ENCODE data around the gene SFXN3.

Gene SFXN3

DNA sequence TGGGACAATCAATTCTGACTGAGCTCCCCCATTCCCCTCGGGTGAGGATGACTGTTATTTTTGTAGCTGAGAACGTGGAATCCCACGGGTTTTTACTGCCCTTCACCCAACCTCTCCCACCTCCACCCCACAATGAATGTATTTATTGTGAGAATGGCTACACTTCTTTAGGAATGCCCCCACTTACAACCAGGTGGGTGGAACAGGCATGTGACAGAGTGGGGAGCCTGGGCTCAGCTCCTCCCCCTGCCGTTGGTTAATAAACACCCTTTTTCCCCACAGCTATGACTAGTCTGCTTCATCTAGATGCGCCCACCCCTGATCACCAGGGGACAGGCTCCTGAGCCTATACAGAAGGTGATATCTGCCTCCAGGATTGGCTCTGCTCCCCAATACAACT, 45.7 kb upstream of the SFXN3 start:
- ATAC-seq (ENCODE audit: low read depth) (no peak), DNase-seq (ENCODE audit: low spot score) (no peak)
- peaks cover 32% of the 10 kb centered on the region for H3K36me3 ChIP-seq (ENCODE audit: low read depth)
- no peaks in the 10 kb centered on the region for H3K9me3 ChIP-seq (ENCODE audit: severe bottlenecking)
- no peak overlapping the region for H3K27ac ChIP-seq (ENCODE audit: poor library complexity, severe bottlenecking)
- H3K27me3 ChIP-seq (ENCODE audit: insufficient read depth, poor library complexity, severe bottlenecking): no peaks in the 10 kb centered on the region
- H3K4me3 ChIP-seq (ENCODE audit: severe bottlenecking): no peak overlapping the region
- peaks cover 7% of the 10 kb centered on the region for H3K4me1 ChIP-seq (ENCODE audit: insufficient read depth, poor library complexity, severe bottlenecking)
- TF ChIP-seq, protein P1, sequence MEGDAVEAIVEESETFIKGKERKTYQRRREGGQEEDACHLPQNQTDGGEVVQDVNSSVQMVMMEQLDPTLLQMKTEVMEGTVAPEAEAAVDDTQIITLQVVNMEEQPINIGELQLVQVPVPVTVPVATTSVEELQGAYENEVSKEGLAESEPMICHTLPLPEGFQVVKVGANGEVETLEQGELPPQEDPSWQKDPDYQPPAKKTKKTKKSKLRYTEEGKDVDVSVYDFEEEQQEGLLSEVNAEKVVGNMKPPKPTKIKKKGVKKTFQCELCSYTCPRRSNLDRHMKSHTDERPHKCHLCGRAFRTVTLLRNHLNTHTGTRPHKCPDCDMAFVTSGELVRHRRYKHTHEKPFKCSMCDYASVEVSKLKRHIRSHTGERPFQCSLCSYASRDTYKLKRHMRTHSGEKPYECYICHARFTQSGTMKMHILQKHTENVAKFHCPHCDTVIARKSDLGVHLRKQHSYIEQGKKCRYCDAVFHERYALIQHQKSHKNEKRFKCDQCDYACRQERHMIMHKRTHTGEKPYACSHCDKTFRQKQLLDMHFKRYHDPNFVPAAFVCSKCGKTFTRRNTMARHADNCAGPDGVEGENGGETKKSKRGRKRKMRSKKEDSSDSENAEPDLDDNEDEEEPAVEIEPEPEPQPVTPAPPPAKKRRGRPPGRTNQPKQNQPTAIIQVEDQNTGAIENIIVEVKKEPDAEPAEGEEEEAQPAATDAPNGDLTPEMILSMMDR (IDR thresholded peaks at IDR 0.05; ENCODE audit: poor library complexity, severe bottlenecking): no peak

GRCh38 chr10:100986623-100986951, 44.4 kb upstream of the SFXN3 start:
- no peaks in the 10 kb centered on the region for H3K9me3 ChIP-seq (ENCODE audit: severe bottlenecking)
- ATAC-seq (ENCODE audit: low read depth): peak; percentile 7; the same call in 2 of the 3 replicates
- TF ChIP-seq, protein P1 (IDR thresholded peaks at IDR 0.05; ENCODE audit: poor library complexity, severe bottlenecking): no peak
- H3K4me1 ChIP-seq (ENCODE audit: insufficient read depth, poor library complexity, severe bottlenecking): peaks cover 7% of the 10 kb centered on the region
- peak overlapping the region; percentile 97 for H3K4me3 ChIP-seq (ENCODE audit: severe bottlenecking)
- H3K27me3 ChIP-seq (ENCODE audit: insufficient read depth, poor library complexity, severe bottlenecking): no peaks in the 10 kb centered on the region
- peak overlapping the region; percentile 58 for H3K27ac ChIP-seq (ENCODE audit: poor library complexity, severe bottlenecking)
- H3K36me3 ChIP-seq (ENCODE audit: low read depth): peaks cover 45% of the 10 kb centered on the region
- DNase-seq (ENCODE audit: low spot score): no peak

DNA sequence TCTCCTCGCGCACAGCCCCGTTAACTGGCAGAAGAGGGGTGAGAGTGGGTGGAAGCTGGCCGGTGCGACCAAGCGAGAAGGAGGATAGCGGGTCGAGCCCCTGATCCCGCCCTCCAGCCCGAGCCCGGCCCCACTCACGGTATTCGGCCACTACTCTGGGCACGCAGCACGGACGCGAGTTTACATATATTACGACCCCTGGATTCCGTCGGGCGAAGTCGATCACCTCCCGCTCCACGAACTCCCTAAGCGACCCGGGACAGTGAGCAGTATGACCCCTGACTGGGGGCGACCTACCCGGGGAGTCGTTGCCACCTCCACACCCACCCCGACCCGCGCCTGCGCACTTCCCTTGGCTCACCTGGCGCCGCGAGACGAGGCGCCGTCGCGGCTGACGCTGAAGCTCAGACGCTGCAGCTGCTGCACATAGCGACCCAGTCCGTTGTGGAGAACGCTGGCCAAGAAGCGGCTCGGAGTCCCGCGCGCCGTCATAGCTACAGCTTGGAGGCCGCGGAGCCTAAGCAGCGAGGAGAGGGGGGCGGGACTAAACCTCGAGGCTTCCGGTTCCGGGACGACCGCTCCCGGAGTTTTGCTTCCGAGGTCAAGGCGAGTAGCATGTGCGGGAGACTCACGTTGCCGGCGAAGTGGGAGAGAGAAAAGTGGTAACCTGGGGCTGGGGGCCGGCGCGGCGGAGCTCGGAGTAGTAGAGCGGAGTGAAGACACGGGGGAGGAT, 43.9 kb upstream of the SFXN3 start, which contains the start of the genes MRPL43 and TWNK:
Gene MRPL43, minus strand, starts transcription at position 546 of the 733 bp plus-strand sequence. Its CDS starts 54 bp downstream, at position 492.
Gene TWNK, plus strand, starts transcription at position 592 of the 733 bp plus-strand sequence. CDS start 668 bp downstream, outside the sequence.
- ATAC-seq (ENCODE audit: low read depth): peak; percentile 90
- DNase-seq (ENCODE audit: low spot score): peak; percentile 85
- TF ChIP-seq, protein P1 (IDR thresholded peaks at IDR 0.05; ENCODE audit: poor library complexity, severe bottlenecking): no peak
- Histone ChIP-seq H3K36me3 (ENCODE audit: low read depth) (peaks cover 46% of the 10 kb centered on the region), H3K4me3 (ENCODE audit: severe bottlenecking) (peak within 1 kb of the TSS; percentile 97), H3K4me1 (ENCODE audit: insufficient read depth, poor library complexity, severe bottlenecking) (peaks cover 7% of the 10 kb centered on the region), H3K9me3 (ENCODE audit: severe bottlenecking) (no peaks in the 10 kb centered on the region), H3K27me3 (ENCODE audit: insufficient read depth, poor library complexity, severe bottlenecking) (no peaks in the 10 kb centered on the region), H3K27ac (ENCODE audit: poor library complexity, severe bottlenecking) (peak within 1 kb of the TSS; percentile 58)

DNA sequence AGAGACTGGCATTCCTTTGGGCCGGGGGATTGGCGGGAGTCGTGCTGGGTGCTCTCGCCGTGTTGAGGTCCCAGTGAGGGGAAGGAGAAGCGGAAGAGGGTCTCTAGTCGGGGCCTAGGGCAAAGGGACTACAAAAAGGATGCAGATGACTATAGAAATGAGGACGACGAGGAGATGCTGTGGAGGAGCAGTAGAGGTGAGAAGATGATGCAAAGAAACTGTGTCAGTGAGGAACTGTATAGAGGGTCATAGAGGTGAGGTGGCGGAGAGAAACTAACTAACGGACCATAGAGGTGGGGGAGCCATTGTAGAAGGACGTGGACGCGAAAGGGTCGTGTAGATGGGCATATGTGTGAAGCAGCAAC, 43.4 kb upstream of the SFXN3 start:
- H3K27ac ChIP-seq (ENCODE audit: poor library complexity, severe bottlenecking): peak overlapping the region; percentile 58
- ATAC-seq (ENCODE audit: low read depth) (peak; percentile 4; the same call in 1 of the 3 replicates), DNase-seq (ENCODE audit: low spot score) (no peak)
- H3K9me3 ChIP-seq (ENCODE audit: severe bottlenecking): no peaks in the 10 kb centered on the region
- peak overlapping the region; percentile 97 for H3K4me3 ChIP-seq (ENCODE audit: severe bottlenecking)
- peaks cover 7% of the 10 kb centered on the region for H3K4me1 ChIP-seq (ENCODE audit: insufficient read depth, poor library complexity, severe bottlenecking)
- H3K36me3 ChIP-seq (ENCODE audit: low read depth): peaks cover 46% of the 10 kb centered on the region
- no peaks in the 10 kb centered on the region for H3K27me3 ChIP-seq (ENCODE audit: insufficient read depth, poor library complexity, severe bottlenecking)
- TF ChIP-seq, protein P1 (IDR thresholded peaks at IDR 0.05; ENCODE audit: poor library complexity, severe bottlenecking): no peak

- no peaks in the 10 kb centered on the region for H3K27me3 ChIP-seq (ENCODE audit: insufficient read depth, poor library complexity, severe bottlenecking)
- no peaks in the 10 kb centered on the region for H3K9me3 ChIP-seq (ENCODE audit: severe bottlenecking)
- H3K4me1 ChIP-seq (ENCODE audit: insufficient read depth, poor library complexity, severe bottlenecking): peaks cover 7% of the 10 kb centered on the region
- peak overlapping the region; percentile 97 for H3K4me3 ChIP-seq (ENCODE audit: severe bottlenecking)
- ATAC-seq (ENCODE audit: low read depth): no peak
- peaks cover 47% of the 10 kb centered on the region for H3K36me3 ChIP-seq (ENCODE audit: low read depth)
- H3K27ac ChIP-seq (ENCODE audit: poor library complexity, severe bottlenecking): no peak overlapping the region
- TF ChIP-seq, protein P1 (IDR thresholded peaks at IDR 0.05; ENCODE audit: poor library complexity, severe bottlenecking): no peak
- DNase-seq (ENCODE audit: low spot score): no peak
Observed at GRCh38 chr10:100988166-100988565, 42.9 kb upstream of the SFXN3 start.

Data from RWPE2 (cell line).